Measurements from ENCODE around the gene FCRLB.

DNA sequence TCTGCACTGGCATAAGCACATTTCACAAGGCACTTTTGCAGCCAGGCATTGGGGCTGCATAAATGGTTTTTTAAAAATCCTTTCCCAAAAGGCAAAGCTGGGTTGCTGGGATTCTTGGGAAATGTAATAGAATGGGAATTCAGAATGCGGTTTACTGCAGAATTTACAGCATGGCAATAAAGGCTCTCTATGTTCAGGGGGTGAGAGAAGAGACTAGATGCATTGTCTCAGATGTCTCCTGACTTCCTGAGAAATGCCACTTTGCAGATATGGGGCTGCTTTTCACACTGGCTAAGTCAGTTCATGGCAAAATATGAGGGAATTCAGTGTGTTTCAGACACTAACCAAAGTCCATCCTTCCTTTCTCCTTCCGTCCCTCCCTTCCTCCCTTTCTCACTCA lies 44.9 kb upstream of the FCRLB start:
- no peak for TF ChIP-seq ZNF384 (IDR thresholded peaks at IDR 0.05)
- no peak for TF ChIP-seq ARNT (IDR thresholded peaks at IDR 0.05)
- TF ChIP-seq BHLHE40 (IDR thresholded peaks at IDR 0.05; ENCODE audit: borderline replicate concordance): no peak
- no peak for TF ChIP-seq FOXM1 (IDR thresholded peaks at IDR 0.05; ENCODE audit: borderline replicate concordance)
- no peak for TF ChIP-seq SP1 (IDR thresholded peaks at IDR 0.05)
- TF ChIP-seq NFRKB (IDR thresholded peaks at IDR 0.05): no peak
- no peak for TF ChIP-seq SUZ12 (IDR thresholded peaks at IDR 0.05)
- no peak for TF ChIP-seq HDGF (IDR thresholded peaks at IDR 0.05; ENCODE audit: borderline replicate concordance)
- TF ChIP-seq FOXK2 (IDR thresholded peaks at IDR 0.05): no peak
- no peak for TF ChIP-seq FOXA1 (IDR thresholded peaks at IDR 0.05)
- no peak for TF ChIP-seq TARDBP (IDR thresholded peaks at IDR 0.05)
- no peak for TF ChIP-seq L3MBTL2 (conservative IDR thresholded peaks at IDR 0.05)
